HCT116 (cell line): ENCODE measurements around the gene PCSK6. TPM values are rescaled to one million over a fixed set of nuclear protein-coding genes. Genes with fewer than 3 reads are reported as not detected.

ENCODE experiments used
- ATAC-seq: fragments of 200-7000 bp; cut with Tn5 transposase; 2 replicates; pipeline ENCODE4 v1.9.1; 2020; ENCODE audit warnings: mild to moderate bottlenecking, moderate library complexity
- BruUV-seq: library from RNA; stranded (reverse); fragments of 400-500 nt; replicated peaks from 2 replicates; lab custom pipeline; 2021; lab: Mats Ljungman, UMichigan
- CTCF ChIA-PET: fragments of 300-600 bp; sonication (Branson Sonifier 250); formaldehyde crosslinking; loops from one replicate; lab custom pipeline; 2021; ENCODE audit warnings: antibody characterized with exemption; lab: Charles Lee
- POLR2A ChIA-PET: fragments of 300-600, 350-600 bp; sonication (Branson Sonifier 250); formaldehyde crosslinking; loops from one replicate; lab custom pipeline; 2021; ENCODE audit warnings: antibody characterized with exemption; lab: Charles Lee
- RAD21 ChIA-PET, 2 experiments: fragments of 300-600 bp; sonication (Branson Sonifier 250); formaldehyde crosslinking; loops; one replicate each; lab custom pipeline; 2023; ENCODE audit warnings: low total read pairs in 2 of 2; ENCODE audit not compliant: uncharacterized antibody in 2 of 2, unreplicated experiment in 2 of 2, low non-redundant PET in 1 of 2; lab: Charles Lee
- DNase-seq: peaks from one replicate; pipeline ENCODE4 v3.0.0-alpha.2; 2010; ENCODE audit warnings: low read depth, low spot score
- H2AFZ ChIP-seq: fragments of 200-600 bp; shearing (Covaris generic), sonication (generic); 2 replicates; pipeline ENCODE4 v1.6.1; 2017; ENCODE audit warnings: low read depth, mixed run types, mixed read lengths, antibody characterized with exemption, low read length; ENCODE audit not compliant: poor library complexity, severe bottlenecking
- H3K27ac ChIP-seq: 2 replicates; pipeline ENCODE4 v1.5.1; 2012; ENCODE audit warnings: low read depth, low read length
- H3K27me3 ChIP-seq: fragments of 200-600 bp; sonication (generic); 2 replicates; pipeline ENCODE4 v1.6.1; 2016; ENCODE audit warnings: mixed run types, low read length, mixed read lengths; ENCODE audit not compliant: insufficient read depth
- H3K36me3 ChIP-seq, 2 experiments: fragments of 200-500 bp in 1 of 2; fragments of 200-600 bp in 1 of 2; sonication (Bioruptor generic) in 1 of 2; sonication (generic) in 1 of 2; 2 replicates each; pipeline versions ENCODE4 v1.5.1 to v1.6.1; 2014 to 2016; ENCODE audit warnings: low read length in 2 of 2, inconsistent platforms in 1 of 2, mixed read lengths in 1 of 2, mixed run types in 1 of 2; ENCODE audit not compliant: insufficient read depth in 2 of 2, control insufficient read depth in 1 of 2
- H3K4me1 ChIP-seq, 2 experiments: fragments of 200-600 bp in 1 of 2; sonication (generic) in 1 of 2; 2 replicates each; pipeline versions ENCODE4 v1.5.1 to v1.6.1; 2012 to 2017; ENCODE audit warnings: low read length in 2 of 2, inconsistent platforms in 1 of 2, mild to moderate bottlenecking in 1 of 2, mixed read lengths in 1 of 2, mixed run types in 1 of 2, moderate library complexity in 1 of 2; ENCODE audit not compliant: insufficient read depth in 2 of 2, control insufficient read depth in 1 of 2
- H3K4me2 ChIP-seq: fragments of 200-600 bp; sonication (generic); 2 replicates; pipeline ENCODE4 v1.6.1; 2017; ENCODE audit warnings: mixed run types, low read length, mixed read lengths
- H3K4me3 ChIP-seq, 2 experiments: fragments of 200-600 bp in 1 of 2; sonication (generic) in 1 of 2; replicated peaks in 1 of 2; 2 replicates each; pipeline ENCODE4 v1.5.1; 2011 to 2016; ENCODE audit warnings: low read length in 2 of 2, control low read depth in 1 of 2, low read depth in 1 of 2, mild to moderate bottlenecking in 1 of 2, mixed read lengths in 1 of 2, mixed run types in 1 of 2
- H3K79me2 ChIP-seq: fragments of 200-600 bp; sonication (generic); 2 replicates; pipeline ENCODE4 v1.6.1; 2017; ENCODE audit warnings: mild to moderate bottlenecking, mixed run types, low read length, moderate library complexity, mixed read lengths; ENCODE audit not compliant: insufficient read depth
- H3K9ac ChIP-seq: fragments of 200-600 bp; sonication (generic); 2 replicates; pipeline ENCODE4 v1.6.1; 2016; ENCODE audit warnings: low read length, mixed read lengths
- H3K9me2 ChIP-seq: fragments of 200-600 bp; sonication (generic), shearing (Covaris generic); 2 replicates; pipeline ENCODE4 v1.6.1; 2017; ENCODE audit warnings: mixed run types, mild to moderate bottlenecking, moderate library complexity; ENCODE audit not compliant: insufficient read depth
- H3K9me3 ChIP-seq, 2 experiments: fragments of 200-500 bp in 1 of 2; fragments of 200-600 bp in 1 of 2; sonication (Bioruptor generic) in 1 of 2; sonication (generic) in 1 of 2; 2 replicates each; pipeline ENCODE4 v1.6.1; 2014 to 2017; ENCODE audit warnings: low read length in 2 of 2, mixed read lengths in 2 of 2, inconsistent platforms in 1 of 2, low read depth in 1 of 2, mild to moderate bottlenecking in 1 of 2, mixed run types in 1 of 2, moderate library complexity in 1 of 2; ENCODE audit not compliant: control insufficient read depth in 1 of 2, insufficient read depth in 1 of 2
- H4K20me1 ChIP-seq: fragments of 200-600 bp; sonication (generic), shearing (Covaris generic); 2 replicates; pipeline ENCODE4 v1.6.1; 2017; ENCODE audit warnings: mixed run types, mild to moderate bottlenecking, moderate library complexity; ENCODE audit not compliant: insufficient read depth
- ELF1 ChIP-seq: IDR thresholded peaks from 2 replicates; pipeline ENCODE4 v1.6.1; 2012; ENCODE audit warnings: low read depth, borderline replicate concordance
- EZH2 ChIP-seq: fragments of 200-600 bp; sonication (generic); IDR thresholded peaks from 2 replicates; pipeline ENCODE4 v1.6.1; 2017; ENCODE audit warnings: antibody characterized with exemption, mixed run types
- EZH2phosphoT487 ChIP-seq: fragments of 200-600 bp; IDR thresholded peaks from 2 replicates; pipeline ENCODE4 v1.6.1; 2018; ENCODE audit warnings: antibody characterized with exemption, borderline replicate concordance
- JUND ChIP-seq: IDR thresholded peaks from 2 replicates; pipeline ENCODE4 v1.6.1; 2012
- RAD21 ChIP-seq: IDR thresholded peaks from 2 replicates; pipeline ENCODE4 v1.6.1; 2012; ENCODE audit warnings: low read depth, mild to moderate bottlenecking
- REST ChIP-seq: IDR thresholded peaks from 2 replicates; pipeline ENCODE4 v1.6.1; 2012; ENCODE audit warnings: low read depth
- SRF ChIP-seq: IDR thresholded peaks from 2 replicates; pipeline ENCODE4 v1.6.1; 2012; ENCODE audit warnings: low read depth
- TCF7L2 ChIP-seq: IDR thresholded peaks from 2 replicates; pipeline ENCODE4 v1.7.0; 2011; ENCODE audit warnings: borderline replicate concordance, inconsistent platforms; ENCODE audit not compliant: insufficient read depth, insufficient read length; ENCODE audit errors: extremely low read depth
- YY1 ChIP-seq: IDR thresholded peaks from 2 replicates; pipeline ENCODE4 v1.6.1; 2011; ENCODE audit warnings: low read length, low read depth, moderate library complexity, mild to moderate bottlenecking; ENCODE audit not compliant: insufficient replicate concordance; ENCODE audit errors: extremely low read depth
- ZBTB33 ChIP-seq: IDR thresholded peaks from 2 replicates; pipeline ENCODE4 v1.6.1; 2011; ENCODE audit warnings: mild to moderate bottlenecking, low read length, moderate library complexity; ENCODE audit not compliant: insufficient replicate concordance; ENCODE audit errors: extremely low read depth
- ZFX ChIP-seq: fragments of 450-650 bp; IDR thresholded peaks from 2 replicates; pipeline ENCODE4 v1.6.1; 2017
- ZNF274 ChIP-seq: fragments of 200-500 bp; sonication (Bioruptor generic); IDR thresholded peaks from 2 replicates; pipeline ENCODE4 v1.6.1; 2014; ENCODE audit warnings: mild to moderate bottlenecking, low read depth, low read length, inconsistent platforms
- intact Hi-C: fragments of 100-400 bp; cut with micrococcal nuclease; formaldehyde crosslinking; loops from 2 replicates; pipeline ENCODE4 v1.10.0; 2022
- total RNA-seq: library from RNA; stranded (reverse); gene quantifications from one replicate; pipeline ENCODE4 v1.2.1, GENCODE V29; 2021; ENCODE audit not compliant: unreplicated experiment

PCSK6 gene
- total RNA-seq, 1 experiment from 2014 or later = 13.5 TPM

- no peaks in the 10 kb centered on the region for H4K20me1 ChIP-seq
- no peak for ATAC-seq
- no peaks in the 10 kb centered on the region for H3K9me2 ChIP-seq
- POLR2A ChIA-PET = no interaction called here
- no peak for TF ChIP-seq TCF7L2
- TF ChIP-seq ZBTB33 = no peak
- no peak for TF ChIP-seq ZNF274
- H3K36me3 ChIP-seq = no peaks in the 10 kb centered on the region
- no peaks in the 10 kb centered on the region for H3K9me3 ChIP-seq
- no peaks in the 10 kb centered on the region; the same call in none of the 2 replicates for H3K79me2 ChIP-seq
- H3K4me3 ChIP-seq = no peak overlapping the region
- H3K4me1 ChIP-seq = no peaks in the 10 kb centered on the region
- DNase-seq = no peak
- H3K4me2 ChIP-seq = no peak overlapping the region
- CTCF ChIA-PET = no interaction called here
- H2AFZ ChIP-seq = no peak overlapping the region
- RAD21 ChIA-PET = no interaction called here
- intact Hi-C loops = no loop called here
- H3K9ac ChIP-seq = no peak overlapping the region
- no peak overlapping the region for H3K27ac ChIP-seq
- BruUV-seq = no TSS peak
- H3K27me3 ChIP-seq = no peaks in the 10 kb centered on the region
Measured at GRCh38 chr15:101464999-101465669, 24.4 kb downstream of the PCSK6 start.

GRCh38 chr15:101464256-101464998 lies 25.1 kb downstream of the PCSK6 start:
- Histone ChIP-seq H3K4me1 (no peaks in the 10 kb centered on the region), H3K4me3 (no peak overlapping the region), H4K20me1 (no peaks in the 10 kb centered on the region), H3K27me3 (no peaks in the 10 kb centered on the region), H3K79me2 (peaks cover 5% of the 10 kb centered on the region), H3K27ac (no peak overlapping the region), H3K4me2 (no peak overlapping the region), H3K9me3 (no peaks in the 10 kb centered on the region), H3K9me2 (no peaks in the 10 kb centered on the region), H2AFZ (no peak overlapping the region), H3K36me3 (no peaks in the 10 kb centered on the region), H3K9ac (no peak overlapping the region)
- no peak for DNase-seq
- no peak for ATAC-seq
- POLR2A ChIA-PET = no interaction called here
- intact Hi-C loops = no loop called here
- CTCF ChIA-PET = no interaction called here
- BruUV-seq = no TSS peak
- RAD21 ChIA-PET = no interaction called here
- TF ChIP-seq YY1 = no peak
- TF ChIP-seq EZH2phosphoT487 = no peak
- no peak for TF ChIP-seq REST
- TF ChIP-seq ELF1 = no peak
- TF ChIP-seq RAD21 = no peak
- no peak for TF ChIP-seq EZH2
- no peak for TF ChIP-seq SRF
- TF ChIP-seq JUND = no peak
- no peak for TF ChIP-seq ZNF274
- no peak for TF ChIP-seq ZFX
